ENCODE data around the gene MIA. TPM values are rescaled to one million over a fixed set of nuclear protein-coding genes. Genes with fewer than 3 reads are reported as not detected.

MIA gene
- total and polyA plus RNA-seq, 4 donors = 0.42 to 0.44 TPM; not detected in 2

DNA sequence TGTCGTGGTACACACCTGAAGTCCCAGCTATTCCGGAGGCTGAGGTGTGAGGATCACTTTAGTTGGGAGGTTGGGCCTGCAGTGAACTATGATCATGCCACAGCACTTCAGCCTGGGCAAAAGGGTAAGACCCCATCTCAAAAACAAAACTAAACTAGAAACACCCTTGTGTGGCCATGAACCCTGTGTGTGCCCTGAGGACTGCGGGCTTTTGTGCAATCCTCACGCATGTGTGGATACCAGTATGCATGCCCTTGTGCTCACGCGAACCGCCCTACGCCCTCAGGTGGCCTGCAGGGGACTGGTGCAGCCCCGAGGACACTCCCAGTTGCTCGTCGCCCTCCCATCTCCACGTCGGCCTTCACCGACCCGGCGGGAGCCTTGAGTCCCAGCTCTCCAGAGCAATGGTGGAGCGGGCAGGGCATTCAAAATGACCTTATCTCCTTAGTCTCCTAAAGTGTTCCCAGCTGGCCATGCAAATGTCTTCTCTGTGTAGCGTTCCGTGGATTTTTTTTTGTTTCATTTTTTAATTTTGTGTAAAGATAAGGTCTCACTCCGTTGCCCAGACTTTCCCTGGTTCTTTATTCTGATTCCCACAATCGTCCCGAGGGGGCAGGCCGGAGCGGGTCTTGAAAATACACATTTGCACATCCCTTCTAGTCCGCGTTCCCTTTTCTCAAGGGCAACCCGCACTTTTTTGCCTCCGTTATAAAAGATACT is 22.8 kb downstream of the MIA start (continued):
- TF ChIP-seq, protein P1, sequence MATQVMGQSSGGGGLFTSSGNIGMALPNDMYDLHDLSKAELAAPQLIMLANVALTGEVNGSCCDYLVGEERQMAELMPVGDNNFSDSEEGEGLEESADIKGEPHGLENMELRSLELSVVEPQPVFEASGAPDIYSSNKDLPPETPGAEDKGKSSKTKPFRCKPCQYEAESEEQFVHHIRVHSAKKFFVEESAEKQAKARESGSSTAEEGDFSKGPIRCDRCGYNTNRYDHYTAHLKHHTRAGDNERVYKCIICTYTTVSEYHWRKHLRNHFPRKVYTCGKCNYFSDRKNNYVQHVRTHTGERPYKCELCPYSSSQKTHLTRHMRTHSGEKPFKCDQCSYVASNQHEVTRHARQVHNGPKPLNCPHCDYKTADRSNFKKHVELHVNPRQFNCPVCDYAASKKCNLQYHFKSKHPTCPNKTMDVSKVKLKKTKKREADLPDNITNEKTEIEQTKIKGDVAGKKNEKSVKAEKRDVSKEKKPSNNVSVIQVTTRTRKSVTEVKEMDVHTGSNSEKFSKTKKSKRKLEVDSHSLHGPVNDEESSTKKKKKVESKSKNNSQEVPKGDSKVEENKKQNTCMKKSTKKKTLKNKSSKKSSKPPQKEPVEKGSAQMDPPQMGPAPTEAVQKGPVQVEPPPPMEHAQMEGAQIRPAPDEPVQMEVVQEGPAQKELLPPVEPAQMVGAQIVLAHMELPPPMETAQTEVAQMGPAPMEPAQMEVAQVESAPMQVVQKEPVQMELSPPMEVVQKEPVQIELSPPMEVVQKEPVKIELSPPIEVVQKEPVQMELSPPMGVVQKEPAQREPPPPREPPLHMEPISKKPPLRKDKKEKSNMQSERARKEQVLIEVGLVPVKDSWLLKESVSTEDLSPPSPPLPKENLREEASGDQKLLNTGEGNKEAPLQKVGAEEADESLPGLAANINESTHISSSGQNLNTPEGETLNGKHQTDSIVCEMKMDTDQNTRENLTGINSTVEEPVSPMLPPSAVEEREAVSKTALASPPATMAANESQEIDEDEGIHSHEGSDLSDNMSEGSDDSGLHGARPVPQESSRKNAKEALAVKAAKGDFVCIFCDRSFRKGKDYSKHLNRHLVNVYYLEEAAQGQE (IDR thresholded peaks at IDR 0.05) = peak; percentile 68
- TF ChIP-seq, protein P2, sequence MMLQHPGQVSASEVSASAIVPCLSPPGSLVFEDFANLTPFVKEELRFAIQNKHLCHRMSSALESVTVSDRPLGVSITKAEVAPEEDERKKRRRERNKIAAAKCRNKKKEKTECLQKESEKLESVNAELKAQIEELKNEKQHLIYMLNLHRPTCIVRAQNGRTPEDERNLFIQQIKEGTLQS (IDR thresholded peaks at IDR 0.05) = no peak
- TF ChIP-seq YY1 (IDR thresholded peaks at IDR 0.05) = no peak
- TF ChIP-seq HNF4G (IDR thresholded peaks at IDR 0.05) = no peak
- no peak for TF ChIP-seq FOXA1 (IDR thresholded peaks at IDR 0.05)
- TF ChIP-seq RXRA (IDR thresholded peaks at IDR 0.05) = peak; percentile 96 to 99

DNA sequence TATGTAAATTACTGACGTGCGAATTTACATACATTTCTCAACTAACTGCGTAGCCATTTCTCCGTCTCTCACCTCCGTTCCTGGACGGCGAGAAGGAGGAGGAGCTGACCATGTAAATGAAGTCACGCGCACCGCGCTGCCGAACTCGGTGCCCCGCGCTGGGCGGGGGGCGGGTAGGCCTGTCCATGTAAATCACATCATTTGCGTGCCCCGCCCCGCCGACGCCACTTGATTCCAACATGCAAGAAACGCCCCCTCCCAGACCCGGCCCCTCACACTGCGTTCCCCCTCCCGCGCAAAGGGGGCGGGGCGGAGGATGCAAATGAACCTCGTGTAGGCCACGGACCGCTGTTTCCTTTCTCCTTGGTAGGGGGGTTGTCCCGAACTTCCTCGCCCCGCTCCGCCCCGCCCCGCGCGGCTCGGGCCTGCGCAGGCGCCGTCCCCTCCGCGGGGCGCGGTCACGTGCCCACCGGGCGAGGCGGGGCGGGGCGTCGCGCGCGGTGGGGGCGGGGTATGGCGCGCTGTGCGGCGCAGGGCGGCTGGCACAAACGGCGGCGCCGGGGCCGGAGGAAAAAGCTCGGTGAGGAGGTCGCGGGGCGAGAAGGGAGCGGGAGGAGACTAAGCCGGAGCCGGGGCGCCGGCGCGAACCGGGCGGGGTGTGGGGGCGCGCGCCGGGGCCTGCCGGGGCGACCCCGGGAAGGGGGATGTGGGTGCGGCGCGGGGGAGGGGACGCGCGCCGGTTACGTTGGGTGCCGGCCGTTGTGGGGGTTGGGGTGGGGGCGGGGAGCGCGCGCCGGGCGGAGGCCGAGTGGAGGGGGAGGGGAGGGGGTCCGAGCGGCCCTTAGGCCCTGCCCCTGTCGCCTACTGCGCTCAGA is 23.6 kb downstream of the MIA start, which contains the start of gene EGLN2:
Gene EGLN2 (plus strand): TSS at position 509 of the 875 bp plus-strand sequence. CDS start 1,382 bp downstream, outside the sequence.
- H3K9ac ChIP-seq (ENCODE audit: low read depth in 1 of 2, low read length in 2 of 2) = peak within 1 kb of the TSS; percentile 56 to 88
- no peaks in the 10 kb centered on the region for H3K27me3 ChIP-seq (ENCODE audit: control insufficient read depth in 4 of 4, insufficient read depth in 4 of 4, low read length in 3 of 4)
- peaks cover 0 to 5% (median 3%) of the 10 kb centered on the region in 4 donors for H3K36me3 ChIP-seq (ENCODE audit: control insufficient read depth in 4 of 4, insufficient read depth in 3 of 4, low read depth in 1 of 4, low read length in 3 of 4)
- peak; percentile 99 for DNase-seq (ENCODE audit: low spot score)
- peaks cover 22 to 50% (median 46%) of the 10 kb centered on the region in 4 donors for H3K4me1 ChIP-seq (ENCODE audit: control insufficient read depth in 4 of 4, insufficient read depth in 4 of 4, low read length in 3 of 4)
- peak within 1 kb of the TSS; percentile 94 to 98 for H3K27ac ChIP-seq (ENCODE audit: low read depth in 1 of 2, low read length in 2 of 2)
- no peaks in the 10 kb centered on the region for H3K9me3 ChIP-seq (ENCODE audit: control insufficient read depth in 4 of 4, low read length in 3 of 4)
- TF ChIP-seq EGR1 (IDR thresholded peaks at IDR 0.05; ENCODE audit: low read depth in 2 of 2) = peak in 1 of 2 donors; percentile 75
- TF ChIP-seq FOXA1 (IDR thresholded peaks at IDR 0.05) = no peak
- TF ChIP-seq JUND (IDR thresholded peaks at IDR 0.05) = peak; percentile 2 to 45
- TF ChIP-seq HNF4A (conservative IDR thresholded peaks at IDR 0.05) = peak in 1 of 2 donors; percentile 22
- TF ChIP-seq, protein P2 (IDR thresholded peaks at IDR 0.05) = no peak
- peak; percentile 12 for TF ChIP-seq HNF4G (IDR thresholded peaks at IDR 0.05)
- TF ChIP-seq YY1 (IDR thresholded peaks at IDR 0.05) = peak; percentile 91
- TF ChIP-seq TAF1 (conservative IDR thresholded peaks at IDR 0.05) = no peak
- TF ChIP-seq, protein P1 (IDR thresholded peaks at IDR 0.05) = peak; percentile 20
- peak; percentile 78 for TF ChIP-seq SP1 (IDR thresholded peaks at IDR 0.05)
- peak; percentile 38 for TF ChIP-seq FOXA2 (IDR thresholded peaks at IDR 0.05)
- TF ChIP-seq RAD21 (IDR thresholded peaks at IDR 0.05) = no peak
- peak; percentile 41 to 55 for TF ChIP-seq RXRA (IDR thresholded peaks at IDR 0.05)
- TF ChIP-seq GABPA (IDR thresholded peaks at IDR 0.05 in 1 of 2, conservative IDR thresholded peaks at IDR 0.05 in 1 of 2) = peak in 1 of 2 donors; percentile 66
- TF ChIP-seq, protein P3, sequence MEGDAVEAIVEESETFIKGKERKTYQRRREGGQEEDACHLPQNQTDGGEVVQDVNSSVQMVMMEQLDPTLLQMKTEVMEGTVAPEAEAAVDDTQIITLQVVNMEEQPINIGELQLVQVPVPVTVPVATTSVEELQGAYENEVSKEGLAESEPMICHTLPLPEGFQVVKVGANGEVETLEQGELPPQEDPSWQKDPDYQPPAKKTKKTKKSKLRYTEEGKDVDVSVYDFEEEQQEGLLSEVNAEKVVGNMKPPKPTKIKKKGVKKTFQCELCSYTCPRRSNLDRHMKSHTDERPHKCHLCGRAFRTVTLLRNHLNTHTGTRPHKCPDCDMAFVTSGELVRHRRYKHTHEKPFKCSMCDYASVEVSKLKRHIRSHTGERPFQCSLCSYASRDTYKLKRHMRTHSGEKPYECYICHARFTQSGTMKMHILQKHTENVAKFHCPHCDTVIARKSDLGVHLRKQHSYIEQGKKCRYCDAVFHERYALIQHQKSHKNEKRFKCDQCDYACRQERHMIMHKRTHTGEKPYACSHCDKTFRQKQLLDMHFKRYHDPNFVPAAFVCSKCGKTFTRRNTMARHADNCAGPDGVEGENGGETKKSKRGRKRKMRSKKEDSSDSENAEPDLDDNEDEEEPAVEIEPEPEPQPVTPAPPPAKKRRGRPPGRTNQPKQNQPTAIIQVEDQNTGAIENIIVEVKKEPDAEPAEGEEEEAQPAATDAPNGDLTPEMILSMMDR (IDR thresholded peaks at IDR 0.05; ENCODE audit: low read depth, low read length, missing input control) = no peak
- TF ChIP-seq, protein P4, sequence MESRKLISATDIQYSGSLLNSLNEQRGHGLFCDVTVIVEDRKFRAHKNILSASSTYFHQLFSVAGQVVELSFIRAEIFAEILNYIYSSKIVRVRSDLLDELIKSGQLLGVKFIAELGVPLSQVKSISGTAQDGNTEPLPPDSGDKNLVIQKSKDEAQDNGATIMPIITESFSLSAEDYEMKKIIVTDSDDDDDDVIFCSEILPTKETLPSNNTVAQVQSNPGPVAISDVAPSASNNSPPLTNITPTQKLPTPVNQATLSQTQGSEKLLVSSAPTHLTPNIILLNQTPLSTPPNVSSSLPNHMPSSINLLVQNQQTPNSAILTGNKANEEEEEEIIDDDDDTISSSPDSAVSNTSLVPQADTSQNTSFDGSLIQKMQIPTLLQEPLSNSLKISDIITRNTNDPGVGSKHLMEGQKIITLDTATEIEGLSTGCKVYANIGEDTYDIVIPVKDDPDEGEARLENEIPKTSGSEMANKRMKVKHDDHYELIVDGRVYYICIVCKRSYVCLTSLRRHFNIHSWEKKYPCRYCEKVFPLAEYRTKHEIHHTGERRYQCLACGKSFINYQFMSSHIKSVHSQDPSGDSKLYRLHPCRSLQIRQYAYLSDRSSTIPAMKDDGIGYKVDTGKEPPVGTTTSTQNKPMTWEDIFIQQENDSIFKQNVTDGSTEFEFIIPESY (IDR thresholded peaks at IDR 0.05) = peak; percentile 41
- no peak for TF ChIP-seq NR2F2 (IDR thresholded peaks at IDR 0.05)
- TF ChIP-seq, protein P5, sequence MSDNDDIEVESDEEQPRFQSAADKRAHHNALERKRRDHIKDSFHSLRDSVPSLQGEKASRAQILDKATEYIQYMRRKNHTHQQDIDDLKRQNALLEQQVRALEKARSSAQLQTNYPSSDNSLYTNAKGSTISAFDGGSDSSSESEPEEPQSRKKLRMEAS (IDR thresholded peaks at IDR 0.05) = peak; percentile 49
- peak within 1 kb of the TSS; percentile 74 to 89 (median 88) for H3K4me3 ChIP-seq (ENCODE audit: low read depth in 1 of 3, low read length in 3 of 3)
- WGBS = under 1% methylated on average over 110 of the region's 110 CpGs
